ENCODE data around the gene HORMAD2.

GRCh38 chr22:30041475-30041874 lies 38.8 kb upstream of the HORMAD2 start:
- TF ChIP-seq TEAD4 (CRISPR knock-in tag; IDR thresholded peaks at IDR 0.05) (no peak), CTCF (IDR thresholded peaks at IDR 0.05) (no peak), NFE2L1 (CRISPR knock-in tag; IDR thresholded peaks at IDR 0.05) (no peak), ATF6 (CRISPR knock-in tag; IDR thresholded peaks at IDR 0.05) (no peak), CREM (CRISPR knock-in tag; IDR thresholded peaks at IDR 0.05) (no peak), ATF2 (CRISPR knock-in tag; IDR thresholded peaks at IDR 0.05; ENCODE audit: borderline replicate concordance, low read depth) (no peak), ZNF423 (CRISPR knock-in tag; IDR thresholded peaks at IDR 0.05) (no peak), ZNF121 (CRISPR knock-in tag; IDR thresholded peaks at IDR 0.05) (no peak), NFYB (CRISPR knock-in tag; conservative IDR thresholded peaks at IDR 0.05; ENCODE audit: low read depth) (no peak), PREB (CRISPR knock-in tag; IDR thresholded peaks at IDR 0.05; ENCODE audit: borderline replicate concordance) (no peak), SMAD4 (CRISPR knock-in tag; IDR thresholded peaks at IDR 0.05) (no peak), MYBL2 (CRISPR knock-in tag; IDR thresholded peaks at IDR 0.05) (no peak), E2F1 (CRISPR knock-in tag; IDR thresholded peaks at IDR 0.05) (no peak), NR2C2 (CRISPR knock-in tag; IDR thresholded peaks at IDR 0.05) (no peak)
